HepG2 (cell line): ENCODE results near the gene SMTNL1. TPM values are rescaled to one million over a fixed set of nuclear protein-coding genes. Genes with fewer than 3 reads are reported as not detected.
A peak's percentile ranks its signal among the peaks of the same experiment; 100 is the strongest.

Experiments
- CCAR2 ChIP-seq: fragments of 200-400 bp; formaldehyde crosslinking; optimal IDR thresholded peaks from 2 replicates; pipeline ENCODE3; 2018; ENCODE audit warnings: low read depth, mild to moderate bottlenecking, low read length, moderate library complexity
- HNF4A ChIP-seq: sonication (generic); formaldehyde crosslinking; IDR thresholded peaks from 2 replicates; pipeline ENCODE4 v1.4.0; 2020; ENCODE audit warnings: missing genetic modification reagents
- HNRNPUL1 ChIP-seq: fragments of 200-400 bp; formaldehyde crosslinking; IDR thresholded peaks from 2 replicates; pipeline ENCODE4 v1.6.1; 2017; ENCODE audit warnings: low read depth, mild to moderate bottlenecking, low read length, moderate library complexity
- KAT7 ChIP-seq: IDR thresholded peaks from 2 replicates; pipeline ENCODE4 v1.6.1; 2018; ENCODE audit warnings: borderline replicate concordance, missing compliant biosample characterization
- NFKBIZ ChIP-seq: IDR thresholded peaks from 2 replicates; pipeline ENCODE4 v1.6.1; 2018; ENCODE audit warnings: missing genetic modification reagents, missing compliant biosample characterization
- POLR2A ChIP-seq, 2 experiments: IDR thresholded peaks; 2 replicates each; pipeline ENCODE4 v1.6.1; 2011; ENCODE audit warnings: low read depth in 2 of 2, low read length in 2 of 2, mild to moderate bottlenecking in 1 of 2, moderate library complexity in 1 of 2; ENCODE audit not compliant: insufficient read depth in 1 of 2
- SOX13 ChIP-seq, 3 experiments: fragments of 450-650 bp in 1 of 3; sonication (generic) in 1 of 3; formaldehyde crosslinking in 1 of 3; IDR thresholded peaks in 2 of 3; conservative IDR thresholded peaks in 1 of 3; 2 replicates each; pipeline versions ENCODE4 v1.5.0 to v1.6.1; 2016 to 2020; ENCODE audit warnings: antibody characterized with exemption in 1 of 3, mild to moderate bottlenecking in 1 of 3, missing compliant biosample characterization in 1 of 3, missing genetic modification reagents in 1 of 3, moderate library complexity in 1 of 3
- THAP11 ChIP-seq: IDR thresholded peaks from 2 replicates; pipeline ENCODE4 v1.6.1; 2016; ENCODE audit warnings: missing biosample characterization, missing genetic modification reagents
- YY1 ChIP-seq: IDR thresholded peaks from 2 replicates; pipeline ENCODE4 v1.6.1; 2011; ENCODE audit warnings: low read length, low read depth, moderate library complexity, mild to moderate bottlenecking; ENCODE audit not compliant: insufficient read depth, insufficient replicate concordance
- ZFP82 ChIP-seq: sonication (generic); formaldehyde crosslinking; IDR thresholded peaks from 2 replicates; pipeline ENCODE4 v1.5.1; 2020; ENCODE audit warnings: mild to moderate bottlenecking, missing genetic modification reagents, borderline replicate concordance
- ZMYM4 ChIP-seq: sonication (generic); formaldehyde crosslinking; IDR thresholded peaks from 2 replicates; pipeline ENCODE4 v1.8.1; 2023; ENCODE audit warnings: mild to moderate bottlenecking, missing genetic modification reagents
- ZNF124 ChIP-seq: sonication (generic); formaldehyde crosslinking; IDR thresholded peaks from 2 replicates; pipeline ENCODE4 v1.4.0; 2020; ENCODE audit warnings: missing genetic modification reagents
- ZNF256 ChIP-seq: sonication (generic); formaldehyde crosslinking; conservative IDR thresholded peaks from 2 replicates; pipeline ENCODE4 v1.4.0; 2020; ENCODE audit warnings: missing genetic modification reagents
- ZNF776 ChIP-seq: sonication (generic); formaldehyde crosslinking; IDR thresholded peaks from 2 replicates; pipeline ENCODE4 v1.4.0; 2020; ENCODE audit warnings: mild to moderate bottlenecking, missing genetic modification reagents
- ZSCAN12 ChIP-seq: sonication (generic); formaldehyde crosslinking; IDR thresholded peaks from 2 replicates; pipeline ENCODE4 v1.9.0; 2021; ENCODE audit warnings: mild to moderate bottlenecking, missing genetic modification reagents
- polyA plus RNA-seq, 8 experiments: library from polyadenylated mRNA; depleted of rRNA in 3 of 8; stranded (reverse) in 7 of 8; unstranded in 1 of 8; fragments of >200 nt; fragmentation: Illumina TruSeq in 4 of 8; extraction: Trizol in 4 of 8; gene quantifications; 2 replicates each; pipeline versions ENCODE4 v1.2.1 to v1.2.3, GENCODE V29; 2011 to 2016; ENCODE audit warnings: low read depth in 4 of 8, missing spikeins in 1 of 8, mixed read lengths in 1 of 8; ENCODE audit not compliant: insufficient read depth in 1 of 8
- total RNA-seq, 5 experiments: library from RNA; depleted of rRNA; stranded (reverse); fragments of >200 nt; fragmentation: Illumina TruSeq; extraction: Trizol; gene quantifications; 2 replicates each; pipeline ENCODE4 v1.2.3, GENCODE V29; 2016; ENCODE audit warnings: low read depth in 1 of 5
- TF ChIP-seq, protein P1 (sequence below): sonication (generic); formaldehyde crosslinking; IDR thresholded peaks from 2 replicates; pipeline ENCODE4 v1.4.0; 2020; ENCODE audit warnings: mild to moderate bottlenecking, missing genetic modification reagents
- TF ChIP-seq, protein P2 (sequence below): sonication (generic); formaldehyde crosslinking; IDR thresholded peaks from 2 replicates; pipeline ENCODE4 v1.5.0; 2020; ENCODE audit warnings: missing genetic modification reagents, mild to moderate bottlenecking, borderline replicate concordance
- TF ChIP-seq, protein P3 (sequence below): sonication (generic); formaldehyde crosslinking; IDR thresholded peaks from 2 replicates; pipeline ENCODE4 v1.4.0; 2020; ENCODE audit warnings: missing genetic modification reagents, borderline replicate concordance
- TF ChIP-seq, protein P4 (sequence below): sonication (generic); formaldehyde crosslinking; IDR thresholded peaks from 2 replicates; pipeline ENCODE4 v1.8.0; 2022; ENCODE audit warnings: mild to moderate bottlenecking, missing genetic modification reagents
- TF ChIP-seq, protein P5 (sequence below): sonication (generic); formaldehyde crosslinking; IDR thresholded peaks from 2 replicates; pipeline ENCODE4 v1.5.0; 2020; ENCODE audit warnings: mild to moderate bottlenecking, missing genetic modification reagents, borderline replicate concordance

The SMTNL1 gene
- total and polyA plus RNA-seq, 2 of the 13 experiments (the other 11 are each of a cell fraction or from before 2014, with no cell fraction given), result 0.04 TPM; not detected in 1

DNA sequence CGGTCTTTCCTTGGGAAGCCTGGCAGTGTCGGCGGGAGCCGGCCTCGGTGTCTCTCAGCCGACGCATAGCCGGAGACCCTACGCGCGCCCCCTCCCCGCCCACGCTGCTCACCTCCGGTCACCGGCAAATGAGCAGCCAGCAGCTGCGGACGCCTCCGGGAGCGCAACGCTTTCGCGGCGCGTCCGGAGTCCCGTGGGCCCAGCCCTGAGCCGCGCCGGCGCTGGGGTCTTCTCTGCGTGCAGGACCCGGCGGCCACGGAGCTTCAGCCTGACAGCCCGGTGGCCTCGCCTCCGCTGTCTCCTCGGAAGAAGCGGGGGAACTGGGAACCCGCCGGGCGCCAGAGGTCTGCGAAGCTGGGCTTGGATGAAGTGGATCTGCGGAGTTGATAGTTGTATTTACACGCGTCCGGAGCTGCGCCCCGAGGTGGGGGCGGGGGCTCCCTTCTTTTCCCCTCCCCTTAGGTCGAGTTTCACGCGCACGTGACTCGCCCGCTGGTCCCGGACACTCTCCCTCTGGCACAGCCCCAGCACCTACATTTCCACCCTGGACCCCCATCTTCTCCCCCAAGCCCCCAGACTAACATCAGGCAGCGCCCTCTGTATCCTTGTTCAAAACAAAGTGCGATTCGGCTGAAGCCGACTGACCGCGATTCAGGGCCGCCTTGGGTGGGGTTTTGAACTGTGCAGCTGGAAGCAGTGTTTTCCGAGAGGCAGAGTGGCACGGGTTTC lies 21.9 kb upstream of the SMTNL1 start, which contains the start of gene SLC43A1 (continued):
- TF ChIP-seq KAT7 (CRISPR knock-in tag), result no peak; the same call in 1 of the 2 replicates
- TF ChIP-seq CCAR2, result no peak
- TF ChIP-seq, protein P1, sequence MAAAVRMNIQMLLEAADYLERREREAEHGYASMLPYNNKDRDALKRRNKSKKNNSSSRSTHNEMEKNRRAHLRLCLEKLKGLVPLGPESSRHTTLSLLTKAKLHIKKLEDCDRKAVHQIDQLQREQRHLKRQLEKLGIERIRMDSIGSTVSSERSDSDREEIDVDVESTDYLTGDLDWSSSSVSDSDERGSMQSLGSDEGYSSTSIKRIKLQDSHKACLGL (CRISPR knock-in tag), result peak; percentile 75; the same call in 1 of the 2 replicates
- TF ChIP-seq NFKBIZ, result no peak
- TF ChIP-seq, protein P2, sequence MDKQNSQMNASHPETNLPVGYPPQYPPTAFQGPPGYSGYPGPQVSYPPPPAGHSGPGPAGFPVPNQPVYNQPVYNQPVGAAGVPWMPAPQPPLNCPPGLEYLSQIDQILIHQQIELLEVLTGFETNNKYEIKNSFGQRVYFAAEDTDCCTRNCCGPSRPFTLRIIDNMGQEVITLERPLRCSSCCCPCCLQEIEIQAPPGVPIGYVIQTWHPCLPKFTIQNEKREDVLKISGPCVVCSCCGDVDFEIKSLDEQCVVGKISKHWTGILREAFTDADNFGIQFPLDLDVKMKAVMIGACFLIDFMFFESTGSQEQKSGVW, result no peak
- TF ChIP-seq, protein P3, sequence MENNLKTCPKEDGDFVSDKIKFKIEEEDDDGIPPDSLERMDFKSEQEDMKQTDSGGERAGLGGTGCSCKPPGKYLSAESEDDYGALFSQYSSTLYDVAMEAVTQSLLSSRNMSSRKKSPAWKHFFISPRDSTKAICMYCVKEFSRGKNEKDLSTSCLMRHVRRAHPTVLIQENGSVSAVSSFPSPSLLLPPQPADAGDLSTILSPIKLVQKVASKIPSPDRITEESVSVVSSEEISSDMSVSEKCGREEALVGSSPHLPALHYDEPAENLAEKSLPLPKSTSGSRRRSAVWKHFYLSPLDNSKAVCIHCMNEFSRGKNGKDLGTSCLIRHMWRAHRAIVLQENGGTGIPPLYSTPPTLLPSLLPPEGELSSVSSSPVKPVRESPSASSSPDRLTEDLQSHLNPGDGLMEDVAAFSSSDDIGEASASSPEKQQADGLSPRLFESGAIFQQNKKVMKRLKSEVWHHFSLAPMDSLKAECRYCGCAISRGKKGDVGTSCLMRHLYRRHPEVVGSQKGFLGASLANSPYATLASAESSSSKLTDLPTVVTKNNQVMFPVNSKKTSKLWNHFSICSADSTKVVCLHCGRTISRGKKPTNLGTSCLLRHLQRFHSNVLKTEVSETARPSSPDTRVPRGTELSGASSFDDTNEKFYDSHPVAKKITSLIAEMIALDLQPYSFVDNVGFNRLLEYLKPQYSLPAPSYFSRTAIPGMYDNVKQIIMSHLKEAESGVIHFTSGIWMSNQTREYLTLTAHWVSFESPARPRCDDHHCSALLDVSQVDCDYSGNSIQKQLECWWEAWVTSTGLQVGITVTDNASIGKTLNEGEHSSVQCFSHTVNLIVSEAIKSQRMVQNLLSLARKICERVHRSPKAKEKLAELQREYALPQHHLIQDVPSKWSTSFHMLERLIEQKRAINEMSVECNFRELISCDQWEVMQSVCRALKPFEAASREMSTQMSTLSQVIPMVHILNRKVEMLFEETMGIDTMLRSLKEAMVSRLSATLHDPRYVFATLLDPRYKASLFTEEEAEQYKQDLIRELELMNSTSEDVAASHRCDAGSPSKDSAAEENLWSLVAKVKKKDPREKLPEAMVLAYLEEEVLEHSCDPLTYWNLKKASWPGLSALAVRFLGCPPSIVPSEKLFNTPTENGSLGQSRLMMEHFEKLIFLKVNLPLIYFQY, result no peak
- TF ChIP-seq, protein P4, sequence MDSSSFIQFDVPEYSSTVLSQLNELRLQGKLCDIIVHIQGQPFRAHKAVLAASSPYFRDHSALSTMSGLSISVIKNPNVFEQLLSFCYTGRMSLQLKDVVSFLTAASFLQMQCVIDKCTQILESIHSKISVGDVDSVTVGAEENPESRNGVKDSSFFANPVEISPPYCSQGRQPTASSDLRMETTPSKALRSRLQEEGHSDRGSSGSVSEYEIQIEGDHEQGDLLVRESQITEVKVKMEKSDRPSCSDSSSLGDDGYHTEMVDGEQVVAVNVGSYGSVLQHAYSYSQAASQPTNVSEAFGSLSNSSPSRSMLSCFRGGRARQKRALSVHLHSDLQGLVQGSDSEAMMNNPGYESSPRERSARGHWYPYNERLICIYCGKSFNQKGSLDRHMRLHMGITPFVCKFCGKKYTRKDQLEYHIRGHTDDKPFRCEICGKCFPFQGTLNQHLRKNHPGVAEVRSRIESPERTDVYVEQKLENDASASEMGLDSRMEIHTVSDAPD (CRISPR knock-in tag), result 0 out of 2 replicates have a peak, but pooled peaks have one; percentile 18
- TF ChIP-seq THAP11 (CRISPR knock-in tag), result 0 out of 2 replicates have a peak, but pooled peaks have one; percentile 43
- peak; percentile 54; the same call in 1 of the 2 replicates for TF ChIP-seq ZFP82 (CRISPR knock-in tag)
- no peak for TF ChIP-seq SOX13 (IDR thresholded peaks at IDR 0.05)
- peak in 1 of 2 experiments; percentile 54; a peak in 1 of 4 replicates for TF ChIP-seq SOX13 (CRISPR knock-in tag; conservative IDR thresholded peaks at IDR 0.05 in 1 of 2, IDR thresholded peaks at IDR 0.05 in 1 of 2)
- TF ChIP-seq, protein P5, sequence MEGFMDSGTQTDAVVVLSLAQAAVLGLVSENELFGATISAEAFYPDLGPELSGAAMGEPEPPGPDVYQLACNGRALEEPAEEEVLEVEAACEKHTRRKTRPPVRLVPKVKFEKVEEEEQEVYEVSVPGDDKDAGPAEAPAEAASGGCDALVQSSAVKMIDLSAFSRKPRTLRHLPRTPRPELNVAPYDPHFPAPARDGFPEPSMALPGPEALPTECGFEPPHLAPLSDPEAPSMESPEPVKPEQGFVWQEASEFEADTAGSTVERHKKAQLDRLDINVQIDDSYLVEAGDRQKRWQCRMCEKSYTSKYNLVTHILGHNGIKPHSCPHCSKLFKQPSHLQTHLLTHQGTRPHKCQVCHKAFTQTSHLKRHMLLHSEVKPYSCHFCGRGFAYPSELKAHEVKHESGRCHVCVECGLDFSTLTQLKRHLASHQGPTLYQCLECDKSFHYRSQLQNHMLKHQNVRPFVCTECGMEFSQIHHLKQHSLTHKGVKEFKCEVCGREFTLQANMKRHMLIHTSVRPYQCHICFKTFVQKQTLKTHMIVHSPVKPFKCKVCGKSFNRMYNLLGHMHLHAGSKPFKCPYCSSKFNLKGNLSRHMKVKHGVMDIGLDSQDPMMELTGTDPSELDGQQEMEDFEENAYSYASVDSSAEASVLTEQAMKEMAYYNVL, result peak; percentile 71; the same call in 1 of the 2 replicates
- TF ChIP-seq HNRNPUL1, result no peak
- TF ChIP-seq ZMYM4 (CRISPR knock-in tag), result no peak
- no peak for TF ChIP-seq YY1
- no peak for TF ChIP-seq ZSCAN12 (CRISPR knock-in tag)
- no peak for TF ChIP-seq ZNF124
- TF ChIP-seq HNF4A (CRISPR knock-in tag), result no peak
- peak; percentile 95 for TF ChIP-seq ZNF776 (CRISPR knock-in tag)
- TF ChIP-seq POLR2A (IDR thresholded peaks at IDR 0.05; ENCODE audit: insufficient read depth in 1 of 2, low read depth in 2 of 2, low read length in 2 of 2), result peak in 1 of 2 experiments; percentile 75; a peak in 3 of 4 replicates
- TF ChIP-seq ZNF256 (CRISPR knock-in tag), result no peak; the same call in 1 of the 2 replicates
